Panc1 (cell line): Measurements from ENCODE around the gene CSNK1E.

Source experiments
- POLR2AphosphoS5 ChIP-seq: IDR thresholded peaks from 2 replicates; pipeline ENCODE4 v1.6.1; 2012; ENCODE audit warnings: mild to moderate bottlenecking, low read depth, low read length, moderate library complexity
- TF ChIP-seq, protein P1 (sequence below): fragments of 450-650 bp; IDR thresholded peaks from 2 replicates; pipeline ENCODE4 v1.5.1; 2017; ENCODE audit warnings: mild to moderate bottlenecking

DNA sequence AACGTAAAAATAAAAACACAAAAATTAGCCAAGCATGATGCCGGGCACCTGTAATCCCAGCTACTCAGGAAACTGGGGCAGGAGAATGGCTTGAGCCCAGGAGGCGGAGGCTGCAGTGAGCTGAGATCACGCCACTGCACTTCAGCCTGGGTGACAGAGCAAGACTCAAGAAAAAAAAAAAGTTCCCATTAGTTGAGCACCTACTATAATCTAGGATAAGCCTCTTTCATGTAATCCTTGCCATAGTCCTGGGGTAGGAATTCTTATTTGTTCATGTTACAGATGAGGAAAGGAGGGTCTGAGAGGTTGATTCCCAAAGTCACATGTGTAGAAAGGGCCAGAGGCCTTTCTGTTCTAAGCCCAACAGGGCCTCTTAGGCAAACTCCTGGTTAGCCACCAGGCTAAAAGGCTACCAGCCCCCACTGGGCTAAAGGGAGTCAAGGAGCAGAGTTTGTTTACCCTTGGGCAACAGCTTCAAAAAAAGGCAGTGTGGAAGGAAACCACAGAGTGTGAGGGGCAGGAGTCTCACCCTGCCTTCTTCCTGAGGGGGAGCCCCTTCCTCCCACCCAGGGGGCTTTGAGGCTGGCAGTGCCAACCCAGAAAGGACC lies 21.6 kb upstream of the CSNK1E start:
- TF ChIP-seq, protein P1, sequence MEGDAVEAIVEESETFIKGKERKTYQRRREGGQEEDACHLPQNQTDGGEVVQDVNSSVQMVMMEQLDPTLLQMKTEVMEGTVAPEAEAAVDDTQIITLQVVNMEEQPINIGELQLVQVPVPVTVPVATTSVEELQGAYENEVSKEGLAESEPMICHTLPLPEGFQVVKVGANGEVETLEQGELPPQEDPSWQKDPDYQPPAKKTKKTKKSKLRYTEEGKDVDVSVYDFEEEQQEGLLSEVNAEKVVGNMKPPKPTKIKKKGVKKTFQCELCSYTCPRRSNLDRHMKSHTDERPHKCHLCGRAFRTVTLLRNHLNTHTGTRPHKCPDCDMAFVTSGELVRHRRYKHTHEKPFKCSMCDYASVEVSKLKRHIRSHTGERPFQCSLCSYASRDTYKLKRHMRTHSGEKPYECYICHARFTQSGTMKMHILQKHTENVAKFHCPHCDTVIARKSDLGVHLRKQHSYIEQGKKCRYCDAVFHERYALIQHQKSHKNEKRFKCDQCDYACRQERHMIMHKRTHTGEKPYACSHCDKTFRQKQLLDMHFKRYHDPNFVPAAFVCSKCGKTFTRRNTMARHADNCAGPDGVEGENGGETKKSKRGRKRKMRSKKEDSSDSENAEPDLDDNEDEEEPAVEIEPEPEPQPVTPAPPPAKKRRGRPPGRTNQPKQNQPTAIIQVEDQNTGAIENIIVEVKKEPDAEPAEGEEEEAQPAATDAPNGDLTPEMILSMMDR: no peak
- TF ChIP-seq POLR2AphosphoS5: no peak
